ENCODE results near the gene EXOC3L4.

GRCh38 chr14:103109535-103110441 lies 15.3 kb downstream of the EXOC3L4 start:
- TF ChIP-seq CTCF (IDR thresholded peaks at IDR 0.05) (no peak), POLR2A (IDR thresholded peaks at IDR 0.05) (no peak)

All from lower leg skin (tissue), 3 donors.